ENCODE data around the gene TNFRSF1B. TPM values are rescaled to one million over a fixed set of nuclear protein-coding genes. Genes with fewer than 3 reads are reported as not detected.

The TNFRSF1B gene
- total and polyA plus RNA-seq, 9 of the 15 experiments (the other 6 are each of a cell fraction or from before 2014, with no cell fraction given), result 8.8 to 91.3 (median 36.0) TPM

DNA sequence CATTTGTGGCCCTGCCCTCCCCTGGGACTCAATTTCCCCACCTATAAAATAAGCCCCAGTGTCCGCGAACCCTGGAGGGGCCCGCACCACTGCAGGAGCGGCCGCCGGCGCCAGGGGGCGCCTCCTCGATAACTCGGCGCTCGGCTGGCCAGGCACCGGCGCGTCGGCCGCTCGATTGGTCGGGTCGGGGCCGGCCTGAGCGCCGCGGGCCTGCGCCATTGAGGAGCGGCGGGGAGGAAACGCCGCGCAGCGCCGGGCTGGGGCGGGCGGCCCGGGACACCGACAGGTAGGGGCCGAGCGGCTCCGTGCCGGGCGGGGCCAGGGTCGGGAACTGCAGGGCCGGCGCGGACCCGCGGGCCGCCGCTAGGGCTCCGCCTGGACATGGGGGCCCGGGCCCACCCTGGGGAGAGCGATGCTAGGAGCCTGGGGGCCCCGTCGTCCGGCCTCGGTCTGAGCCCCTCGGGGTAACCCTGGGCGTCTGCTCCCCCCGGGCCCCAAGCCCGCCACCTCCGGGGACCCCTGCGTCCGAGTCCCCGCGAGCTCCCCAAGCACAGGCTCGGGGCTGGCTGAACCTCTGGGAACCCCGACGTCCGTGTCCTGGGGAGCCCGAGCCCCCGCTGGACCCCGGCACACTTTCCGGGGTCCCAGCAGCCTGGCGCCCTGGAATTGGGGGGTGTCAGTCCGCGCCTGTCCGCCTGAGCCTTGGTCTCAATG lies 63.2 kb downstream of the TNFRSF1B start, which contains the start of gene VPS13D (continued):
- TF ChIP-seq, protein P1, sequence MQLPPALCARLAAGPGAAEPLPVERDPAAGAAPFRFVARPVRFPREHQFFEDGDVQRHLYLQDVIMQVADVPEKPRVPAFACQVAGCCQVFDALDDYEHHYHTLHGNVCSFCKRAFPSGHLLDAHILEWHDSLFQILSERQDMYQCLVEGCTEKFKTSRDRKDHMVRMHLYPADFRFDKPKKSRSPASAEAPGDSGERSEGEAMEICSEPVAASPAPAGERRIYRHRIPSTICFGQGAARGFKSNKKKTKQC (CRISPR knock-in tag; IDR thresholded peaks at IDR 0.05), result no peak
- TF ChIP-seq, protein P2, sequence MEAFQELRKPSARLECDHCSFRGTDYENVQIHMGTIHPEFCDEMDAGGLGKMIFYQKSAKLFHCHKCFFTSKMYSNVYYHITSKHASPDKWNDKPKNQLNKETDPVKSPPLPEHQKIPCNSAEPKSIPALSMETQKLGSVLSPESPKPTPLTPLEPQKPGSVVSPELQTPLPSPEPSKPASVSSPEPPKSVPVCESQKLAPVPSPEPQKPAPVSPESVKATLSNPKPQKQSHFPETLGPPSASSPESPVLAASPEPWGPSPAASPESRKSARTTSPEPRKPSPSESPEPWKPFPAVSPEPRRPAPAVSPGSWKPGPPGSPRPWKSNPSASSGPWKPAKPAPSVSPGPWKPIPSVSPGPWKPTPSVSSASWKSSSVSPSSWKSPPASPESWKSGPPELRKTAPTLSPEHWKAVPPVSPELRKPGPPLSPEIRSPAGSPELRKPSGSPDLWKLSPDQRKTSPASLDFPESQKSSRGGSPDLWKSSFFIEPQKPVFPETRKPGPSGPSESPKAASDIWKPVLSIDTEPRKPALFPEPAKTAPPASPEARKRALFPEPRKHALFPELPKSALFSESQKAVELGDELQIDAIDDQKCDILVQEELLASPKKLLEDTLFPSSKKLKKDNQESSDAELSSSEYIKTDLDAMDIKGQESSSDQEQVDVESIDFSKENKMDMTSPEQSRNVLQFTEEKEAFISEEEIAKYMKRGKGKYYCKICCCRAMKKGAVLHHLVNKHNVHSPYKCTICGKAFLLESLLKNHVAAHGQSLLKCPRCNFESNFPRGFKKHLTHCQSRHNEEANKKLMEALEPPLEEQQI (IDR thresholded peaks at IDR 0.05), result no peak
- TF ChIP-seq, protein P3, sequence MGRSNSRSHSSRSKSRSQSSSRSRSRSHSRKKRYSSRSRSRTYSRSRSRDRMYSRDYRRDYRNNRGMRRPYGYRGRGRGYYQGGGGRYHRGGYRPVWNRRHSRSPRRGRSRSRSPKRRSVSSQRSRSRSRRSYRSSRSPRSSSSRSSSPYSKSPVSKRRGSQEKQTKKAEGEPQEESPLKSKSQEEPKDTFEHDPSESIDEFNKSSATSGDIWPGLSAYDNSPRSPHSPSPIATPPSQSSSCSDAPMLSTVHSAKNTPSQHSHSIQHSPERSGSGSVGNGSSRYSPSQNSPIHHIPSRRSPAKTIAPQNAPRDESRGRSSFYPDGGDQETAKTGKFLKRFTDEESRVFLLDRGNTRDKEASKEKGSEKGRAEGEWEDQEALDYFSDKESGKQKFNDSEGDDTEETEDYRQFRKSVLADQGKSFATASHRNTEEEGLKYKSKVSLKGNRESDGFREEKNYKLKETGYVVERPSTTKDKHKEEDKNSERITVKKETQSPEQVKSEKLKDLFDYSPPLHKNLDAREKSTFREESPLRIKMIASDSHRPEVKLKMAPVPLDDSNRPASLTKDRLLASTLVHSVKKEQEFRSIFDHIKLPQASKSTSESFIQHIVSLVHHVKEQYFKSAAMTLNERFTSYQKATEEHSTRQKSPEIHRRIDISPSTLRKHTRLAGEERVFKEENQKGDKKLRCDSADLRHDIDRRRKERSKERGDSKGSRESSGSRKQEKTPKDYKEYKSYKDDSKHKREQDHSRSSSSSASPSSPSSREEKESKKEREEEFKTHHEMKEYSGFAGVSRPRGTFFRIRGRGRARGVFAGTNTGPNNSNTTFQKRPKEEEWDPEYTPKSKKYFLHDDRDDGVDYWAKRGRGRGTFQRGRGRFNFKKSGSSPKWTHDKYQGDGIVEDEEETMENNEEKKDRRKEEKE (IDR thresholded peaks at IDR 0.05; ENCODE audit: borderline replicate concordance in 1 of 2, control insufficient read depth in 1 of 2, low read depth in 2 of 2, low read length in 1 of 2), result no peak
- TF ChIP-seq FUS (optimal IDR thresholded peaks at IDR 0.05; ENCODE audit: low read depth, low read length) (no peak), ILF3 (IDR thresholded peaks at IDR 0.05; ENCODE audit: borderline replicate concordance) (peak; percentile 94; the same call in 1 of the 2 replicates), E2F5 (CRISPR knock-in tag; IDR thresholded peaks at IDR 0.05) (no peak), KLF6 (CRISPR knock-in tag; IDR thresholded peaks at IDR 0.05; ENCODE audit: borderline replicate concordance) (no peak), ZNF57 (CRISPR knock-in tag; IDR thresholded peaks at IDR 0.05) (no peak), BRD4 (IDR thresholded peaks at IDR 0.05) (no peak), CREB1 (IDR thresholded peaks at IDR 0.05) (peak; percentile 87), CREB1 (CRISPR knock-in tag; IDR thresholded peaks at IDR 0.05) (peak; percentile 90), KDM5B (IDR thresholded peaks at IDR 0.05; ENCODE audit: insufficient replicate concordance, low read depth, low read length) (peak; percentile 50), MYBL2 (IDR thresholded peaks at IDR 0.05; ENCODE audit: low read depth) (no peak), MYBL2 (CRISPR knock-in tag; IDR thresholded peaks at IDR 0.05; ENCODE audit: borderline replicate concordance) (no peak), YBX1 (IDR thresholded peaks at IDR 0.05) (no peak), FOXK1 (CRISPR knock-in tag; IDR thresholded peaks at IDR 0.05; ENCODE audit: borderline replicate concordance) (peak; percentile 35; the same call in 1 of the 2 replicates), PYGO2 (tag; IDR thresholded peaks at IDR 0.05) (no peak), ZFP30 (CRISPR knock-in tag; IDR thresholded peaks at IDR 0.05; ENCODE audit: borderline replicate concordance) (no peak), FOS (IDR thresholded peaks at IDR 0.05; ENCODE audit: extremely low read depth, insufficient read length) (no peak)
- TF ChIP-seq, protein P4, sequence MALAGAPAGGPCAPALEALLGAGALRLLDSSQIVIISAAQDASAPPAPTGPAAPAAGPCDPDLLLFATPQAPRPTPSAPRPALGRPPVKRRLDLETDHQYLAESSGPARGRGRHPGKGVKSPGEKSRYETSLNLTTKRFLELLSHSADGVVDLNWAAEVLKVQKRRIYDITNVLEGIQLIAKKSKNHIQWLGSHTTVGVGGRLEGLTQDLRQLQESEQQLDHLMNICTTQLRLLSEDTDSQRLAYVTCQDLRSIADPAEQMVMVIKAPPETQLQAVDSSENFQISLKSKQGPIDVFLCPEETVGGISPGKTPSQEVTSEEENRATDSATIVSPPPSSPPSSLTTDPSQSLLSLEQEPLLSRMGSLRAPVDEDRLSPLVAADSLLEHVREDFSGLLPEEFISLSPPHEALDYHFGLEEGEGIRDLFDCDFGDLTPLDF (CRISPR knock-in tag; IDR thresholded peaks at IDR 0.05), result no peak
